HEK293 (cell line): ENCODE measurements around the gene LRRC10B.

Experiments
- RBAK ChIP-seq: fragments of 450-650 bp; formaldehyde crosslinking; IDR thresholded peaks from 2 replicates; pipeline ENCODE4 v1.5.1; 2016; ENCODE audit warnings: missing biosample characterization, missing genetic modification characterization
- SP3 ChIP-seq: fragments of 450-650 bp; formaldehyde crosslinking; IDR thresholded peaks from 2 replicates; pipeline ENCODE4 v1.5.1; 2016; ENCODE audit warnings: missing biosample characterization, missing genetic modification characterization
- ZNF416 ChIP-seq: fragments of 450-650 bp; formaldehyde crosslinking; IDR thresholded peaks from 2 replicates; pipeline ENCODE4 v1.5.1; 2016; ENCODE audit warnings: missing biosample characterization, missing genetic modification characterization
- ZNF670 ChIP-seq: fragments of 450-650 bp; formaldehyde crosslinking; IDR thresholded peaks from 2 replicates; pipeline ENCODE4 v1.5.1; 2016; ENCODE audit warnings: missing biosample characterization, missing genetic modification characterization, low read depth
- TF ChIP-seq, protein P1 (sequence below): fragments of 450-650 bp; formaldehyde crosslinking; IDR thresholded peaks from 2 replicates; pipeline ENCODE4 v1.5.1; 2016; ENCODE audit warnings: missing biosample characterization, missing genetic modification characterization
- TF ChIP-seq, protein P2 (sequence below): fragments of 450-650 bp; formaldehyde crosslinking; IDR thresholded peaks from 2 replicates; pipeline ENCODE4 v1.5.1; 2016; ENCODE audit warnings: missing biosample characterization, missing genetic modification characterization

- TF ChIP-seq RBAK: no peak
- TF ChIP-seq SP3 (tag by site-specific recombination): no peak
- TF ChIP-seq ZNF670 (tag by site-specific recombination): no peak
- TF ChIP-seq ZNF416: no peak
- TF ChIP-seq, protein P1, sequence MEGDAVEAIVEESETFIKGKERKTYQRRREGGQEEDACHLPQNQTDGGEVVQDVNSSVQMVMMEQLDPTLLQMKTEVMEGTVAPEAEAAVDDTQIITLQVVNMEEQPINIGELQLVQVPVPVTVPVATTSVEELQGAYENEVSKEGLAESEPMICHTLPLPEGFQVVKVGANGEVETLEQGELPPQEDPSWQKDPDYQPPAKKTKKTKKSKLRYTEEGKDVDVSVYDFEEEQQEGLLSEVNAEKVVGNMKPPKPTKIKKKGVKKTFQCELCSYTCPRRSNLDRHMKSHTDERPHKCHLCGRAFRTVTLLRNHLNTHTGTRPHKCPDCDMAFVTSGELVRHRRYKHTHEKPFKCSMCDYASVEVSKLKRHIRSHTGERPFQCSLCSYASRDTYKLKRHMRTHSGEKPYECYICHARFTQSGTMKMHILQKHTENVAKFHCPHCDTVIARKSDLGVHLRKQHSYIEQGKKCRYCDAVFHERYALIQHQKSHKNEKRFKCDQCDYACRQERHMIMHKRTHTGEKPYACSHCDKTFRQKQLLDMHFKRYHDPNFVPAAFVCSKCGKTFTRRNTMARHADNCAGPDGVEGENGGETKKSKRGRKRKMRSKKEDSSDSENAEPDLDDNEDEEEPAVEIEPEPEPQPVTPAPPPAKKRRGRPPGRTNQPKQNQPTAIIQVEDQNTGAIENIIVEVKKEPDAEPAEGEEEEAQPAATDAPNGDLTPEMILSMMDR (tag by site-specific recombination): no peak
- TF ChIP-seq, protein P2, sequence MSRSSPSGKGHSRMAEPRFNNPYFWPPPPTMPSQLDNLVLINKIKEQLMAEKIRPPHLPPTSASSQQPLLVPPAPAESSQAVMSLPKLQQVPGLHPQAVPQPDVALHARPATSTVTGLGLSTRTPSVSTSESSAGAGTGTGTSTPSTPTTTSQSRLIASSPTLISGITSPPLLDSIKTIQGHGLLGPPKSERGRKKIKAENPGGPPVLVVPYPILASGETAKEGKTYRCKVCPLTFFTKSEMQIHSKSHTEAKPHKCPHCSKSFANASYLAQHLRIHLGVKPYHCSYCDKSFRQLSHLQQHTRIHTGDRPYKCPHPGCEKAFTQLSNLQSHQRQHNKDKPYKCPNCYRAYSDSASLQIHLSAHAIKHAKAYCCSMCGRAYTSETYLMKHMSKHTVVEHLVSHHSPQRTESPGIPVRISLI (tag by site-specific recombination): no peak
Measured at GRCh38 chr11:61552108-61552635, 43.6 kb downstream of the LRRC10B start.
